HepG2 (cell line): ENCODE results near the gene LANCL2. TPM values are rescaled to one million over a fixed set of nuclear protein-coding genes. Genes with fewer than 3 reads are reported as not detected.

Source experiments
- ATAC-seq: fragments of 200-7000 bp; cut with Tn5 transposase; 3 replicates; pipeline ENCODE4 v1.9.1; 2020; ENCODE audit warnings: mild to moderate bottlenecking, moderate library complexity
- BruUV-seq: library from RNA; stranded (reverse); fragments of 400-500 nt; replicated peaks from 2 replicates; lab custom pipeline; 2021; lab: Mats Ljungman, UMichigan
- CTCF ChIA-PET: fragments of 300-600 bp; formaldehyde crosslinking; extraction: SDS; loops from one replicate; lab custom pipeline; 2021; ENCODE audit warnings: low total read pairs, inconsistent platforms, low intra/inter-chr PET ratio; lab: Yijun Ruan, JAX
- POLR2A ChIA-PET: fragments of 350-600 bp; sonication (Branson Sonifier 250); formaldehyde crosslinking; loops from one replicate; lab custom pipeline; 2020; ENCODE audit warnings: antibody characterized with exemption, inconsistent platforms; lab: Yijun Ruan, JAX
- DNase-seq: peaks from one replicate; pipeline ENCODE4 v3.0.0-alpha.2; 2015; ENCODE audit warnings: low spot score
- FAIRE-seq: peaks from 3 replicates; lab custom pipeline; 2011; peaks lifted over from hg19 to GRCh38; lab: Jason Lieb, UNC
- H2AFZ ChIP-seq: one replicate; pipeline ENCODE4 v1.6.1; 2011; ENCODE audit warnings: low read length, inconsistent platforms
- H3K27ac ChIP-seq: fragments of 300-600 bp; 3 replicates; pipeline ENCODE4 v1.8.0; 2011; ENCODE audit warnings: mixed run types, mild to moderate bottlenecking, mixed read lengths, low read length, inconsistent platforms; ENCODE audit not compliant: insufficient read depth; ENCODE audit errors: extremely low read length
- H3K27me3 ChIP-seq, 2 experiments: fragments of 200-600 bp in 1 of 2; 2 replicates in 1 of 2; 3 replicates in 1 of 2; pipeline versions ENCODE4 v1.6.0 to v1.8.0; 2011; ENCODE audit warnings: low read length in 2 of 2, mild to moderate bottlenecking in 2 of 2, moderate library complexity in 2 of 2, inconsistent platforms in 1 of 2; ENCODE audit not compliant: insufficient read depth in 2 of 2, control insufficient read depth in 1 of 2
- H3K36me3 ChIP-seq, 2 experiments: fragments of 200-600 bp in 1 of 2; replicated peaks in 1 of 2; 2 replicates in 1 of 2; 3 replicates in 1 of 2; pipeline versions ENCODE4 v1.5.1 to v1.8.0; 2011; ENCODE audit warnings: low read length in 2 of 2, inconsistent platforms in 1 of 2; ENCODE audit not compliant: insufficient read depth in 2 of 2, control insufficient read depth in 1 of 2
- H3K4me1 ChIP-seq: 2 replicates; pipeline ENCODE4 v1.5.1; 2012; ENCODE audit warnings: low read length, inconsistent platforms; ENCODE audit not compliant: insufficient read depth
- H3K4me2 ChIP-seq: 2 replicates; pipeline ENCODE4 v1.6.0; 2011; ENCODE audit warnings: low read depth, low read length, inconsistent platforms
- H3K4me3 ChIP-seq, 3 experiments: fragments of 200-600 bp in 1 of 3; sonication (generic), shearing (Covaris generic) in 1 of 3; replicated peaks in 1 of 3; 2 replicates each; pipeline ENCODE4 v1.5.1; 2011 to 2016; ENCODE audit warnings: low read length in 3 of 3, inconsistent platforms in 2 of 3, low read depth in 2 of 3, mild to moderate bottlenecking in 2 of 3, control low read depth in 1 of 3, mixed read lengths in 1 of 3; ENCODE audit not compliant: insufficient read depth in 1 of 3
- H3K79me2 ChIP-seq: one replicate; pipeline ENCODE4 v1.6.1; 2011; ENCODE audit warnings: low read length, inconsistent platforms; ENCODE audit not compliant: insufficient read depth
- H3K9ac ChIP-seq: 2 replicates; pipeline ENCODE4 v1.6.0; 2011; ENCODE audit warnings: mild to moderate bottlenecking, low read depth, low read length, inconsistent platforms; ENCODE audit not compliant: insufficient read depth
- H3K9me3 ChIP-seq: 2 replicates; pipeline ENCODE4 v1.5.1; 2012; ENCODE audit warnings: mild to moderate bottlenecking, low read length
- H4K20me1 ChIP-seq: 2 replicates; pipeline ENCODE4 v1.6.0; 2011; ENCODE audit warnings: inconsistent platforms, mild to moderate bottlenecking, low read length, moderate library complexity; ENCODE audit not compliant: insufficient read depth
- BHLHE40 ChIP-seq: IDR thresholded peaks from 2 replicates; pipeline ENCODE4 v1.6.1; 2011; ENCODE audit warnings: low read length, improper control_type of control experiment
- BRCA1 ChIP-seq: sonication (generic); formaldehyde crosslinking; IDR thresholded peaks from 2 replicates; pipeline ENCODE4 v1.4.0; 2020; ENCODE audit warnings: missing genetic modification reagents
- FOSL1 ChIP-seq: sonication (generic); formaldehyde crosslinking; IDR thresholded peaks from 2 replicates; pipeline ENCODE4 v1.9.0; 2021; ENCODE audit warnings: missing genetic modification reagents, borderline replicate concordance
- ZNF367 ChIP-seq: sonication (generic); formaldehyde crosslinking; IDR thresholded peaks from 2 replicates; pipeline ENCODE4 v1.4.0; 2020; ENCODE audit warnings: missing genetic modification reagents, borderline replicate concordance
- ZNF563 ChIP-seq: sonication (generic); formaldehyde crosslinking; IDR thresholded peaks from 2 replicates; pipeline ENCODE4 v1.8.0; 2022; ENCODE audit warnings: mild to moderate bottlenecking, moderate library complexity, missing genetic modification reagents
- ZNF737 ChIP-seq: sonication (generic); formaldehyde crosslinking; IDR thresholded peaks from 2 replicates; pipeline ENCODE4 v1.5.0; 2020; ENCODE audit warnings: missing genetic modification reagents, mild to moderate bottlenecking, borderline replicate concordance
- ZNF841 ChIP-seq: sonication (generic); formaldehyde crosslinking; IDR thresholded peaks from 2 replicates; pipeline ENCODE4 v1.8.1; 2023; ENCODE audit warnings: missing genetic modification reagents, borderline replicate concordance
- ZNF883 ChIP-seq: sonication (generic); formaldehyde crosslinking; IDR thresholded peaks from 2 replicates; pipeline ENCODE4 v1.5.1; 2020; ENCODE audit warnings: mild to moderate bottlenecking, missing genetic modification reagents; ENCODE audit errors: not compliant biosample characterization
- ZSCAN31 ChIP-seq: sonication (generic); formaldehyde crosslinking; IDR thresholded peaks from 2 replicates; pipeline ENCODE4 v1.5.0; 2020; ENCODE audit warnings: low read depth, mild to moderate bottlenecking, missing genetic modification reagents
- WGBS: methylation state at CpG from one replicate; pipeline ENCODE4 v1.1.6; 2017; ENCODE audit warnings: low lambda C conversion rate; 5-methylcytosine and 5-hydroxymethylcytosine counted together
- in situ Hi-C: cut with HindIII; loops from 2 replicates; pipeline ENCODE4 v1.10.0; 2017; ENCODE audit warnings: low pct_unique_long_range_greater_than_20kb; ENCODE audit not compliant: extremely low pct_ligation_motif_present
- intact Hi-C: fragments of 100-400 bp; cut with micrococcal nuclease; formaldehyde crosslinking; loops from one replicate; pipeline ENCODE4 v1.10.0; 2022; ENCODE audit not compliant: unreplicated experiment
- polyA plus RNA-seq, 8 experiments: library from polyadenylated mRNA; depleted of rRNA in 3 of 8; stranded (reverse) in 7 of 8; unstranded in 1 of 8; fragments of >200 nt; fragmentation: Illumina TruSeq in 4 of 8; extraction: Trizol in 4 of 8; gene quantifications; 2 replicates each; pipeline versions ENCODE4 v1.2.1 to v1.2.3, GENCODE V29; 2011 to 2016; ENCODE audit warnings: low read depth in 4 of 8, missing spikeins in 1 of 8, mixed read lengths in 1 of 8; ENCODE audit not compliant: insufficient read depth in 1 of 8
- total RNA-seq, 5 experiments: library from RNA; depleted of rRNA; stranded (reverse); fragments of >200 nt; fragmentation: Illumina TruSeq; extraction: Trizol; gene quantifications; 2 replicates each; pipeline ENCODE4 v1.2.3, GENCODE V29; 2016; ENCODE audit warnings: low read depth in 1 of 5
- TF ChIP-seq, protein P1 (sequence below): sonication (generic); formaldehyde crosslinking; IDR thresholded peaks from 2 replicates; pipeline ENCODE4 v1.4.0; 2020; ENCODE audit warnings: missing genetic modification reagents
- TF ChIP-seq, protein P2 (sequence below): sonication (generic); formaldehyde crosslinking; IDR thresholded peaks from 2 replicates; pipeline ENCODE4 v1.9.0; 2021; ENCODE audit warnings: missing genetic modification reagents, mild to moderate bottlenecking, borderline replicate concordance
- TF ChIP-seq, protein P3 (sequence below): sonication (generic); IDR thresholded peaks from 2 replicates; pipeline ENCODE4 v1.6.1; 2016; ENCODE audit warnings: low read depth, borderline replicate concordance

LANCL2 gene
- total and polyA plus RNA-seq, 2 of the 13 experiments (the other 11 are each of a cell fraction or from before 2014, with no cell fraction given) = 10.0 to 13.8 TPM

DNA sequence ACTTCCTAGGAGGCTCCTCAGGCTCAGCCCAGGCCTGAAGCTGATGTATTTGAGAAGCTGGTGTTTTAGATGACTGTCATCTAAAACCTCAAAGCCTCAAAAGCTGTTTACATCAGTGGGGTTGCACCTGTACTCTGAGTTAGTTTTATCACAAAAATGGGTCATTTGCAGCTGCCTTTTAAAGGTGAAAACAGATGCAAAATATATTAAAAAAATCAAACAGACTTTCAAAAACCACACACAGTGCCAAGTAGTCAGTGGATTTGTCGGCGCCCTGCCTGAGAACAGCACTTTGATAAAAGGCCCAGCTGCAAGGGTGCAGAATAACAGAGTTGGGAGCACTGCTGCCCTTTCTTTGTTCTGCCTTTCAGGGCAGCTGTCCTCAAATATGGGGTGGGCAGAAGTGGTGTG lies 104.1 kb downstream of the LANCL2 start (continued):
- TF ChIP-seq ZNF841 (no peak), BRCA1 (CRISPR knock-in tag) (no peak)

DNA sequence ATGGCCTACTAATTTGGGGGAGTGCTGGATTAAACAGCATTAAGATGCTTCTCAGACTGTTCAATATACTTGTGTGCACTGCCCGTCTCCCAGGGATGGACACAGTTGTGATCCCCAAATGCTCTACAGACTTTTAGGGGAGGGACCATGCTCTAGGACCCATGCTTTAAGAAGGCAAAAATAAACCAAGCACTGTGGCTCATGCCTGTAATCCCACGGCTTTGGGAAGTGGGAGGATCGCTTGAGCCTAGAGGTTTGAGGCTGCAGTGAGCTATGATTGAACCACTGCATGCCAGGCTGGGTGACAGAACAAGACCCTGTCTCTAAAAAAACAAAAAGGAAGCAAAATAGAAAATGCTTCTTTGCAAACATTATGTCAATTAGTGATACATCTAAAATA lies 104.6 kb downstream of the LANCL2 start:
- Histone ChIP-seq H3K9me3 (no peaks in the 10 kb centered on the region), H3K4me2 (no peak overlapping the region), H3K27ac (no peak overlapping the region), H3K4me3 (no peak overlapping the region), H4K20me1 (no peaks in the 10 kb centered on the region), H3K4me1 (peaks cover 13% of the 10 kb centered on the region), H3K9ac (no peak overlapping the region), H3K79me2 (no peaks in the 10 kb centered on the region), H3K36me3 (peaks cover 3 to 13% of the 10 kb centered on the region in 2 experiments; a peak in 3 of 5 replicates), H3K27me3 (no peaks in the 10 kb centered on the region), H2AFZ (no peak overlapping the region)
- in situ Hi-C loops (no loop called here), intact Hi-C loops (no loop called here)
- CTCF ChIA-PET = no interaction called here
- FAIRE-seq = no peak
- no peak for DNase-seq
- WGBS = 97% methylated on average over 2 of the region's 3 CpGs
- ATAC-seq = no peak
- BruUV-seq = no TSS peak
- POLR2A ChIA-PET = no interaction called here
- TF ChIP-seq ZSCAN31 (CRISPR knock-in tag) (no peak), ZNF737 (no peak), ZNF883 (CRISPR knock-in tag) (no peak), FOSL1 (CRISPR knock-in tag) (no peak), ZNF367 (CRISPR knock-in tag) (no peak), BHLHE40 (no peak), ZNF563 (CRISPR knock-in tag) (no peak)
- TF ChIP-seq, protein P1, sequence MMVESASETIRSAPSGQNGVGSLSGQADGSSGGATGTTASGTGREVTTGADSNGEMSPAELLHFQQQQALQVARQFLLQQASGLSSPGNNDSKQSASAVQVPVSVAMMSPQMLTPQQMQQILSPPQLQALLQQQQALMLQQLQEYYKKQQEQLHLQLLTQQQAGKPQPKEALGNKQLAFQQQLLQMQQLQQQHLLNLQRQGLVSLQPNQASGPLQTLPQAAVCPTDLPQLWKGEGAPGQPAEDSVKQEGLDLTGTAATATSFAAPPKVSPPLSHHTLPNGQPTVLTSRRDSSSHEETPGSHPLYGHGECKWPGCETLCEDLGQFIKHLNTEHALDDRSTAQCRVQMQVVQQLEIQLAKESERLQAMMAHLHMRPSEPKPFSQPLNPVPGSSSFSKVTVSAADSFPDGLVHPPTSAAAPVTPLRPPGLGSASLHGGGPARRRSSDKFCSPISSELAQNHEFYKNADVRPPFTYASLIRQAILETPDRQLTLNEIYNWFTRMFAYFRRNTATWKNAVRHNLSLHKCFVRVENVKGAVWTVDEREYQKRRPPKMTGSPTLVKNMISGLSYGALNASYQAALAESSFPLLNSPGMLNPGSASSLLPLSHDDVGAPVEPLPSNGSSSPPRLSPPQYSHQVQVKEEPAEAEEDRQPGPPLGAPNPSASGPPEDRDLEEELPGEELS (CRISPR knock-in tag) = no peak
- TF ChIP-seq, protein P2, sequence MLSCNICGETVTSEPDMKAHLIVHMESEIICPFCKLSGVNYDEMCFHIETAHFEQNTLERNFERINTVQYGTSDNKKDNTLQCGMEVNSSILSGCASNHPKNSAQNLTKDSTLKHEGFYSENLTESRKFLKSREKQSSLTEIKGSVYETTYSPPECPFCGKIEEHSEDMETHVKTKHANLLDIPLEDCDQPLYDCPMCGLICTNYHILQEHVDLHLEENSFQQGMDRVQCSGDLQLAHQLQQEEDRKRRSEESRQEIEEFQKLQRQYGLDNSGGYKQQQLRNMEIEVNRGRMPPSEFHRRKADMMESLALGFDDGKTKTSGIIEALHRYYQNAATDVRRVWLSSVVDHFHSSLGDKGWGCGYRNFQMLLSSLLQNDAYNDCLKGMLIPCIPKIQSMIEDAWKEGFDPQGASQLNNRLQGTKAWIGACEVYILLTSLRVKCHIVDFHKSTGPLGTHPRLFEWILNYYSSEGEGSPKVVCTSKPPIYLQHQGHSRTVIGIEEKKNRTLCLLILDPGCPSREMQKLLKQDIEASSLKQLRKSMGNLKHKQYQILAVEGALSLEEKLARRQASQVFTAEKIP (CRISPR knock-in tag) = no peak
- TF ChIP-seq, protein P3, sequence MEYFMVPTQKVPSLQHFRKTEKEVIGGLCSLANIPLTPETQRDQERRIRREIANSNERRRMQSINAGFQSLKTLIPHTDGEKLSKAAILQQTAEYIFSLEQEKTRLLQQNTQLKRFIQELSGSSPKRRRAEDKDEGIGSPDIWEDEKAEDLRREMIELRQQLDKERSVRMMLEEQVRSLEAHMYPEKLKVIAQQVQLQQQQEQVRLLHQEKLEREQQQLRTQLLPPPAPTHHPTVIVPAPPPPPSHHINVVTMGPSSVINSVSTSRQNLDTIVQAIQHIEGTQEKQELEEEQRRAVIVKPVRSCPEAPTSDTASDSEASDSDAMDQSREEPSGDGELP = no peak
